ENCODE data around the gene PHYKPL.

- no peak for TF ChIP-seq GABPA (IDR thresholded peaks at IDR 0.05; ENCODE audit: low read depth)
- no peak for TF ChIP-seq CTCF (IDR thresholded peaks at IDR 0.05; ENCODE audit: insufficient read depth, low read length)
- no peak for TF ChIP-seq POLR2AphosphoS5 (IDR thresholded peaks at IDR 0.05; ENCODE audit: low read depth)
- no peak for TF ChIP-seq REST (IDR thresholded peaks at IDR 0.05; ENCODE audit: insufficient replicate concordance, low read depth)
Measured at GRCh38 chr5:178176791-178177190, 55.8 kb downstream of the PHYKPL start.
